ENCODE data around the gene SDCCAG8. TPM values are rescaled to one million over a fixed set of nuclear protein-coding genes. Genes with fewer than 3 reads are reported as not detected.

SDCCAG8 gene
- total RNA-seq, 2 donors from 2014 or later: 29.0 to 34.5 TPM

GRCh38 chr1:243270097-243270864 lies 14.4 kb downstream of the SDCCAG8 start:
- peaks cover 6% of the 10 kb centered on the region for H3K36me3 ChIP-seq
- H3K4me3 ChIP-seq: no peak overlapping the region
- no peaks in the 10 kb centered on the region for H3K9me3 ChIP-seq
- DNase-seq (ENCODE audit: low spot score): no peak
- H3K4me1 ChIP-seq: peaks cover 0 to 31% of the 10 kb centered on the region in 2 donors
- no peaks in the 10 kb centered on the region for H3K27me3 ChIP-seq
- peak overlapping the region in 1 of 2 donors; percentile 10 for H3K27ac ChIP-seq
- TF ChIP-seq CTCF (IDR thresholded peaks at IDR 0.05): no peak

- Histone ChIP-seq H3K36me3 (peaks cover 12% of the 10 kb centered on the region), H3K4me1 (peaks cover 0 to 28% of the 10 kb centered on the region in 2 donors), H3K4me3 (no peak overlapping the region), H3K9me3 (no peaks in the 10 kb centered on the region), H3K27ac (no peak overlapping the region), H3K27me3 (no peaks in the 10 kb centered on the region)
- TF ChIP-seq CTCF (IDR thresholded peaks at IDR 0.05): no peak
- DNase-seq (ENCODE audit: low spot score): no peak
Observed at GRCh38 chr1:243271996-243272395, 16.2 kb downstream of the SDCCAG8 start.

GRCh38 chr1:243272401-243272800 lies 16.6 kb downstream of the SDCCAG8 start:
- peaks cover 0 to 3% of the 10 kb centered on the region in 2 donors for H3K9me3 ChIP-seq
- no peak overlapping the region for H3K4me3 ChIP-seq
- no peaks in the 10 kb centered on the region for H3K27me3 ChIP-seq
- peaks cover 15% of the 10 kb centered on the region for H3K36me3 ChIP-seq
- H3K27ac ChIP-seq: no peak overlapping the region
- peaks cover 0 to 26% of the 10 kb centered on the region in 2 donors for H3K4me1 ChIP-seq
- DNase-seq (ENCODE audit: low spot score): no peak
- TF ChIP-seq CTCF (IDR thresholded peaks at IDR 0.05): no peak

- no peak for DNase-seq (ENCODE audit: low spot score)
- no peak for TF ChIP-seq CTCF (IDR thresholded peaks at IDR 0.05)
- peaks cover 15% of the 10 kb centered on the region for H3K36me3 ChIP-seq
Observed at GRCh38 chr1:243273506-243273905, 17.7 kb downstream of the SDCCAG8 start.

GRCh38 chr1:243273945-243274344 lies 18.1 kb downstream of the SDCCAG8 start:
- H3K9me3 ChIP-seq: peaks cover 0 to 10% of the 10 kb centered on the region in 2 donors

More at GRCh38 chr1:243273506-243273905, 17.7 kb downstream of the SDCCAG8 start:
- Histone ChIP-seq H3K27me3 (no peaks in the 10 kb centered on the region), H3K27ac (no peak overlapping the region), H3K9me3 (peaks cover 0 to 10% of the 10 kb centered on the region in 2 donors), H3K4me1 (peaks cover 0 to 15% of the 10 kb centered on the region in 2 donors), H3K4me3 (no peak overlapping the region)

More at GRCh38 chr1:243273945-243274344, 18.1 kb downstream of the SDCCAG8 start:
- DNase-seq (ENCODE audit: low spot score): no peak
- no peaks in the 10 kb centered on the region for H3K27me3 ChIP-seq
- H3K4me1 ChIP-seq: peaks cover 0 to 11% of the 10 kb centered on the region in 2 donors
- H3K36me3 ChIP-seq: peaks cover 15% of the 10 kb centered on the region
- no peak for TF ChIP-seq CTCF (IDR thresholded peaks at IDR 0.05)
- no peak overlapping the region for H3K27ac ChIP-seq
- H3K4me3 ChIP-seq: no peak overlapping the region
